Vagina (tissue), 2 donors: ENCODE measurements around the gene PDE7B. TPM values are rescaled to one million over a fixed set of nuclear protein-coding genes. Genes with fewer than 3 reads are reported as not detected.

Experiments used
- DNase-seq, 2 donors: peaks; one replicate each; pipeline ENCODE4 v3.0.0-alpha.2; 2017; ENCODE audit errors: extremely low spot score in 2 of 2
- H3K27ac ChIP-seq: fragments of 200-600 bp; sonication (generic); one replicate; pipeline ENCODE4 v1.5.1; 2019
- H3K27me3 ChIP-seq: fragments of 200-600 bp; sonication (generic); one replicate; pipeline ENCODE4 v1.5.1; 2019
- H3K36me3 ChIP-seq, 2 donors: fragments of 200-600 bp; sonication (generic); one replicate each; pipeline ENCODE4 v1.5.1; 2017 to 2019
- H3K4me1 ChIP-seq: fragments of 200-600 bp; sonication (generic); one replicate; pipeline ENCODE4 v1.5.1; 2019
- H3K4me3 ChIP-seq, 2 donors: fragments of 200-600 bp; sonication (generic); 1 replicate in 1 of 2; 2 replicates in 1 of 2; pipeline ENCODE4 v1.5.1; 2016 to 2019
- H3K9me3 ChIP-seq: fragments of 200-600 bp; sonication (generic); one replicate; pipeline ENCODE4 v1.5.1; 2019
- CTCF ChIP-seq, 3 experiments: fragments of 450-650 bp in 2 of 3; fragments of 200-600 bp in 1 of 3; sonication (generic) in 1 of 3; IDR thresholded peaks; one replicate each; pipeline ENCODE4 v1.5.1; 2017 to 2019; ENCODE audit warnings: antibody characterized with exemption in 3 of 3, mild to moderate bottlenecking in 2 of 3, moderate library complexity in 2 of 3
- POLR2A ChIP-seq, 2 donors: fragments of 450-650 bp; IDR thresholded peaks; one replicate each; pipeline ENCODE4 v1.6.1; 2017; ENCODE audit warnings: antibody characterized with exemption in 2 of 2, mild to moderate bottlenecking in 2 of 2, moderate library complexity in 2 of 2
- POLR2AphosphoS5 ChIP-seq, 2 donors: sonication (generic); formaldehyde crosslinking; IDR thresholded peaks; one replicate each; pipeline ENCODE4 v1.9.0; 2017; ENCODE audit warnings: antibody characterized with exemption in 2 of 2, mild to moderate bottlenecking in 2 of 2, low read depth in 1 of 2; ENCODE audit not compliant: insufficient read depth in 1 of 2
- intact Hi-C: fragments of 100-400 bp; cut with DNase I; formaldehyde crosslinking; loops from one replicate; pipeline ENCODE4 v1.15.1; 2023
- total RNA-seq: library from RNA; depleted of rRNA; stranded (reverse); fragments of >200 nt; gene quantifications from one replicate; pipeline ENCODE4 v1.2.3, GENCODE V29; 2016

Gene PDE7B
- total RNA-seq, 1 donor from 2014 or later: 6.9 TPM

GRCh38 chr6:135819665-135820064 lies 31.8 kb upstream of the PDE7B start:
- H3K4me3 ChIP-seq: no peak overlapping the region
- no peaks in the 10 kb centered on the region for H3K4me1 ChIP-seq
- TF ChIP-seq POLR2A (IDR thresholded peaks at IDR 0.05) (no peak), POLR2AphosphoS5 (IDR thresholded peaks at IDR 0.05; ENCODE audit: insufficient read depth in 1 of 2, low read depth in 1 of 2) (no peak), CTCF (IDR thresholded peaks at IDR 0.05) (no peak)
- H3K27me3 ChIP-seq: no peaks in the 10 kb centered on the region
- H3K36me3 ChIP-seq: no peaks in the 10 kb centered on the region
- no peak overlapping the region for H3K27ac ChIP-seq
- DNase-seq: no peak
- H3K9me3 ChIP-seq: no peaks in the 10 kb centered on the region
- intact Hi-C loops: no loop called here

DNA sequence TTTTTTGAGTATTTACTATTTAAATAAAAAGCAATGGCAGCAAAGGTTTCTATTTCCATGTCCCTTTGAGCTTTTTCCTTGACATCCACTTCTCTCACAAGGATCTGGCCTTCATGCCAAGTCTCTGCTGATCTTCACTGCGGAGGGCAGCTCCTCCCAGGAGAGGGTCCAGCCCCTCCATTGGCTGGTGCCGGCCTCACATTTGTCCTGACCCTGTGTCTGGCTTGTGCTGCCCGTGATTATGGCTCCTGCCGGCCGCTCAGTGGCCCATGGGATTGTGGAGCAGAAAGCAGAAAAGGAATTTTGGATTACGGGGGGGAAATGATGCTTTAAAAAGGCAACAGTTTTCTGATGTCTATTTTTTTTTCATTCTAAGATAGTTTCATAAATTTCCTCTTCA lies 31.2 kb upstream of the PDE7B start:
- Histone ChIP-seq H3K27me3 (no peaks in the 10 kb centered on the region), H3K36me3 (no peaks in the 10 kb centered on the region), H3K9me3 (no peaks in the 10 kb centered on the region), H3K27ac (no peak overlapping the region), H3K4me3 (no peak overlapping the region), H3K4me1 (no peaks in the 10 kb centered on the region)
- no peak for DNase-seq
- no peak for TF ChIP-seq POLR2A (IDR thresholded peaks at IDR 0.05)
- no peak for TF ChIP-seq POLR2AphosphoS5 (IDR thresholded peaks at IDR 0.05; ENCODE audit: insufficient read depth in 1 of 2, low read depth in 1 of 2)
- no peak for TF ChIP-seq CTCF (IDR thresholded peaks at IDR 0.05)
- intact Hi-C loops: no loop called here

- DNase-seq: no peak
- H3K4me1 ChIP-seq: no peaks in the 10 kb centered on the region
- no peaks in the 10 kb centered on the region for H3K27me3 ChIP-seq
- intact Hi-C loops: no loop called here
- no peaks in the 10 kb centered on the region for H3K9me3 ChIP-seq
- no peak overlapping the region for H3K4me3 ChIP-seq
- TF ChIP-seq CTCF (IDR thresholded peaks at IDR 0.05): no peak
- H3K27ac ChIP-seq: no peak overlapping the region
- no peaks in the 10 kb centered on the region for H3K36me3 ChIP-seq
These were observed 27.6 kb upstream of the PDE7B start for GRCh38 chr6:135823851-135824250.

GRCh38 chr6:135826236-135826804 lies 25.2 kb upstream of the PDE7B start:
- H3K27me3 ChIP-seq: no peaks in the 10 kb centered on the region
- TF ChIP-seq POLR2A (IDR thresholded peaks at IDR 0.05) (no peak), CTCF (IDR thresholded peaks at IDR 0.05) (no peak), POLR2AphosphoS5 (IDR thresholded peaks at IDR 0.05; ENCODE audit: insufficient read depth in 1 of 2, low read depth in 1 of 2) (no peak)
- no peaks in the 10 kb centered on the region for H3K36me3 ChIP-seq
- H3K4me1 ChIP-seq: no peaks in the 10 kb centered on the region
- H3K4me3 ChIP-seq: no peak overlapping the region
- no peak for DNase-seq
- H3K9me3 ChIP-seq: no peaks in the 10 kb centered on the region
- intact Hi-C loops: no loop called here
- H3K27ac ChIP-seq: no peak overlapping the region

- TF ChIP-seq POLR2AphosphoS5 (IDR thresholded peaks at IDR 0.05; ENCODE audit: insufficient read depth in 1 of 2, low read depth in 1 of 2) (no peak), POLR2A (IDR thresholded peaks at IDR 0.05) (no peak), CTCF (IDR thresholded peaks at IDR 0.05) (no peak)
- Histone ChIP-seq H3K4me1 (no peaks in the 10 kb centered on the region), H3K9me3 (no peaks in the 10 kb centered on the region), H3K27me3 (no peaks in the 10 kb centered on the region), H3K27ac (no peak overlapping the region), H3K36me3 (no peaks in the 10 kb centered on the region), H3K4me3 (no peak overlapping the region)
- no peak for DNase-seq
- intact Hi-C loops: no loop called here
These were observed 23.5 kb upstream of the PDE7B start for GRCh38 chr6:135828021-135828420.
